SK-N-SH (cell line): Measurements from ENCODE around the gene C10orf62. TPM values are rescaled to one million over a fixed set of nuclear protein-coding genes. Genes with fewer than 3 reads are reported as not detected.

ENCODE experiments used
- CTCF ChIA-PET: fragments of 300-600, 350-600 bp; formaldehyde crosslinking; extraction: SDS; loops from one replicate; lab custom pipeline; 2021; lab: Yijun Ruan, JAX
- POLR2A ChIA-PET: fragments of 350-600 bp; sonication (Branson Sonifier 250); formaldehyde crosslinking; extraction: SDS; loops from one replicate; lab custom pipeline; 2020; ENCODE audit warnings: antibody characterized with exemption, inconsistent platforms; lab: Yijun Ruan, JAX
- DNase-seq: peaks from one replicate; pipeline ENCODE4 v3.0.0; 2012
- H2AFZ ChIP-seq: fragments of 200-600 bp; sonication (generic); 2 replicates; pipeline ENCODE4 v1.8.1; 2016; ENCODE audit warnings: antibody characterized with exemption, mild to moderate bottlenecking, low read depth
- H3F3A ChIP-seq: fragments of 200-600 bp; sonication (generic); replicated peaks from 2 replicates; pipeline ENCODE3; 2016; ENCODE audit warnings: antibody characterized with exemption, mild to moderate bottlenecking; ENCODE audit not compliant: insufficient read depth
- H3K27ac ChIP-seq, 2 experiments: fragments of 200-500 bp in 1 of 2; fragments of 200-600 bp in 1 of 2; sonication (Bioruptor generic) in 1 of 2; sonication (generic), shearing (Covaris generic) in 1 of 2; 2 replicates each; pipeline versions ENCODE4 v1.5.1 to v1.6.1; 2014 to 2016; ENCODE audit warnings: low read depth in 2 of 2, inconsistent platforms in 1 of 2, low read length in 1 of 2, mild to moderate bottlenecking in 1 of 2, mixed read lengths in 1 of 2
- H3K27me3 ChIP-seq: fragments of 200-600 bp; sonication (generic), shearing (Covaris generic); 2 replicates; pipeline ENCODE4 v1.6.1; 2016; ENCODE audit warnings: mixed run types; ENCODE audit not compliant: insufficient read depth
- H3K36me3 ChIP-seq, 2 experiments: fragments of 200-500 bp in 1 of 2; fragments of 200-600 bp in 1 of 2; sonication (Bioruptor generic) in 1 of 2; sonication (generic) in 1 of 2; replicated peaks in 1 of 2; 2 replicates each; pipeline versions ENCODE3 to v1.5.1; 2014 to 2016; ENCODE audit warnings: low read length in 1 of 2, mild to moderate bottlenecking in 1 of 2; ENCODE audit not compliant: insufficient read depth in 2 of 2, control insufficient read depth in 1 of 2
- H3K4me1 ChIP-seq, 2 experiments: fragments of 200-500 bp in 1 of 2; fragments of 200-600 bp in 1 of 2; sonication (Bioruptor generic) in 1 of 2; sonication (generic), shearing (Covaris generic) in 1 of 2; 2 replicates each; pipeline versions ENCODE4 v1.5.1 to v1.6.1; 2014 to 2016; ENCODE audit warnings: low read depth in 1 of 2, low read length in 1 of 2, mixed run types in 1 of 2; ENCODE audit not compliant: insufficient read depth in 2 of 2, control insufficient read depth in 1 of 2
- H3K4me2 ChIP-seq: fragments of 200-600 bp; sonication (generic), shearing (Covaris generic); 2 replicates; pipeline ENCODE4 v1.6.1; 2017; ENCODE audit warnings: mixed run types
- H3K4me3 ChIP-seq, 2 experiments: fragments of 200-500 bp in 1 of 2; fragments of 200-600 bp in 1 of 2; sonication (Bioruptor generic) in 1 of 2; sonication (generic), shearing (Covaris generic) in 1 of 2; 2 replicates each; pipeline versions ENCODE4 v1.5.1 to v1.8.1; 2014 to 2016; ENCODE audit warnings: low read depth in 2 of 2, inconsistent platforms in 1 of 2, low read length in 1 of 2, mild to moderate bottlenecking in 1 of 2, mixed read lengths in 1 of 2, moderate library complexity in 1 of 2
- H3K79me2 ChIP-seq: fragments of 200-600 bp; sonication (generic); 2 replicates; pipeline ENCODE4 v1.8.1; 2017; ENCODE audit warnings: mild to moderate bottlenecking; ENCODE audit not compliant: insufficient read depth
- H3K9ac ChIP-seq: fragments of 200-600 bp; sonication (generic); 2 replicates; pipeline ENCODE4 v1.6.1; 2017; ENCODE audit warnings: mixed run types
- H3K9me2 ChIP-seq: fragments of 200-600 bp; sonication (generic); 2 replicates; pipeline ENCODE4 v1.6.1; 2017; ENCODE audit warnings: mixed run types
- H3K9me3 ChIP-seq: fragments of 200-600 bp; sonication (generic); 2 replicates; pipeline ENCODE4 v1.6.1; 2017; ENCODE audit warnings: mixed run types, mild to moderate bottlenecking, moderate library complexity
- H4K20me1 ChIP-seq: fragments of 200-600 bp; sonication (generic); 2 replicates; pipeline ENCODE4 v1.6.1; 2017; ENCODE audit warnings: mild to moderate bottlenecking, mixed run types; ENCODE audit not compliant: insufficient read depth
- ELF1 ChIP-seq: IDR thresholded peaks from 2 replicates; pipeline ENCODE4 v1.4.0; 2012
- EP300 ChIP-seq, 2 experiments: IDR thresholded peaks; 2 replicates each; pipeline versions ENCODE4 v1.4.0 to v1.6.1; 2012; ENCODE audit warnings: borderline replicate concordance in 1 of 2, low read depth in 1 of 2, low read length in 1 of 2
- EZH2phosphoT487 ChIP-seq: fragments of 200-600 bp; sonication (generic); IDR thresholded peaks from 2 replicates; pipeline ENCODE4 v1.6.1; 2017; ENCODE audit warnings: low read depth, mixed run types, mild to moderate bottlenecking, antibody characterized with exemption, moderate library complexity, borderline replicate concordance
- GABPA ChIP-seq: IDR thresholded peaks from 2 replicates; pipeline ENCODE4 v1.4.0; 2012; ENCODE audit warnings: low read depth, mild to moderate bottlenecking
- MEF2A ChIP-seq: IDR thresholded peaks from 2 replicates; pipeline ENCODE4 v1.4.0; 2012; ENCODE audit warnings: low read depth, borderline replicate concordance
- POLR2AphosphoS5 ChIP-seq: IDR thresholded peaks from 2 replicates; pipeline ENCODE4 v1.6.1; 2012; ENCODE audit warnings: low read depth, low read length
- RAD21 ChIP-seq: IDR thresholded peaks from 2 replicates; pipeline ENCODE4 v1.6.1; 2012; ENCODE audit warnings: mild to moderate bottlenecking, low read length
- REST ChIP-seq: IDR thresholded peaks from 2 replicates; pipeline ENCODE4 v1.6.1; 2012; ENCODE audit warnings: mild to moderate bottlenecking, low read depth, low read length, moderate library complexity
- SMC3 ChIP-seq: IDR thresholded peaks from 2 replicates; pipeline ENCODE4 v1.6.1; 2012; ENCODE audit warnings: low read depth, low read length, improper control_type of control experiment
- TCF12 ChIP-seq: IDR thresholded peaks from 2 replicates; pipeline ENCODE4 v1.4.0; 2012
- WGBS: methylation state at CpG from one replicate; pipeline ENCODE4 v1.1.6; 2017; ENCODE audit warnings: low lambda C conversion rate; 5-methylcytosine and 5-hydroxymethylcytosine counted together
- polyA plus RNA-seq, 3 experiments: library from polyadenylated mRNA; depleted of rRNA; stranded (reverse); fragments of >200 nt; gene quantifications; 2 replicates each; pipeline ENCODE4 v1.2.3, GENCODE V29; 2012
- TF ChIP-seq, protein P1 (sequence below): IDR thresholded peaks from 2 replicates; pipeline ENCODE4 v1.4.0; 2012; ENCODE audit warnings: low read depth, borderline replicate concordance

Gene C10orf62
- polyA plus RNA-seq, 1 of the 3 experiments (the other 2 are of a cell fraction): 0.07 TPM

DNA sequence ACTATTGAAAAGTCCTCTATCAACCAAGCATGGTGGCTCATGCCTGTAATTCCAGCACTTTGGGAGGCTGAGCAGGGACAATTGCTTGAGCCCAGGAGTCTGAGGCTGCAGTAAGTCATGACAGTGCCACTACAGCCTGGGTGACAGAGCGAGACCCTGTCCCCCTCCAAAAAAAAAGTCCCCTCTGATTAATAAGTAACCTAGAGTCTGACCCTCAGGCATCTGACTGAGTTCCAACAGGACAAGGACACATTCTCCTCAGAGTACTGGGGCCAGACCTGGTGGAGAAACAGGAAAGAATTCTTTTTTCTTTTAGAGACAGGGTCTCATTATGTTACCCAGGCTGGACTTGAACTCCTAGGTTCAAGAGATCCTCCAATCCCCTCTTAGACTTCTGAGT, 33.8 kb downstream of the C10orf62 start:
- H3K36me3 ChIP-seq: no peaks in the 10 kb centered on the region
- no peaks in the 10 kb centered on the region for H4K20me1 ChIP-seq
- TF ChIP-seq SMC3 (no peak), REST (no peak), POLR2AphosphoS5 (no peak), MEF2A (no peak), EZH2phosphoT487 (no peak), TCF12 (no peak)
- TF ChIP-seq, protein P1, sequence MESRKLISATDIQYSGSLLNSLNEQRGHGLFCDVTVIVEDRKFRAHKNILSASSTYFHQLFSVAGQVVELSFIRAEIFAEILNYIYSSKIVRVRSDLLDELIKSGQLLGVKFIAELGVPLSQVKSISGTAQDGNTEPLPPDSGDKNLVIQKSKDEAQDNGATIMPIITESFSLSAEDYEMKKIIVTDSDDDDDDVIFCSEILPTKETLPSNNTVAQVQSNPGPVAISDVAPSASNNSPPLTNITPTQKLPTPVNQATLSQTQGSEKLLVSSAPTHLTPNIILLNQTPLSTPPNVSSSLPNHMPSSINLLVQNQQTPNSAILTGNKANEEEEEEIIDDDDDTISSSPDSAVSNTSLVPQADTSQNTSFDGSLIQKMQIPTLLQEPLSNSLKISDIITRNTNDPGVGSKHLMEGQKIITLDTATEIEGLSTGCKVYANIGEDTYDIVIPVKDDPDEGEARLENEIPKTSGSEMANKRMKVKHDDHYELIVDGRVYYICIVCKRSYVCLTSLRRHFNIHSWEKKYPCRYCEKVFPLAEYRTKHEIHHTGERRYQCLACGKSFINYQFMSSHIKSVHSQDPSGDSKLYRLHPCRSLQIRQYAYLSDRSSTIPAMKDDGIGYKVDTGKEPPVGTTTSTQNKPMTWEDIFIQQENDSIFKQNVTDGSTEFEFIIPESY: no peak
- TF ChIP-seq, all 33 proteins: peak for 0
- no peaks in the 10 kb centered on the region for H3K9me3 ChIP-seq
- WGBS: 92% methylated on average over 1 of the region's 1 CpG
- no peak overlapping the region for H3K9ac ChIP-seq
- no peaks in the 10 kb centered on the region for H3K27me3 ChIP-seq
- no peak overlapping the region for H3K4me3 ChIP-seq
- no peak for DNase-seq
- H3K27ac ChIP-seq: no peak overlapping the region
- CTCF ChIA-PET: no interaction called here
- H2AFZ ChIP-seq: no peak overlapping the region
- no peaks in the 10 kb centered on the region for H3K9me2 ChIP-seq
- no peaks in the 10 kb centered on the region; the same call in 1 of the 2 replicates for H3K79me2 ChIP-seq
- no peaks in the 10 kb centered on the region for H3K4me1 ChIP-seq
- no peak overlapping the region for H3K4me2 ChIP-seq
- POLR2A ChIA-PET: interaction anchor here (0.6 kb wide), 1 partner anchor 82 kb away, joined by 3 read pairs; no protein-coding TSS in a partner anchor
- no peaks in the 10 kb centered on the region for H3F3A ChIP-seq

GRCh38 chr10:97627731-97628130, 38.2 kb downstream of the C10orf62 start:
- Histone ChIP-seq H3K4me1 (peaks cover 0 to 4% of the 10 kb centered on the region in 2 experiments; a peak in 2 of 4 replicates), H4K20me1 (no peaks in the 10 kb centered on the region), H3K27ac (no peak overlapping the region), H3K4me3 (no peak overlapping the region), H2AFZ (no peak overlapping the region), H3K4me2 (no peak overlapping the region), H3F3A (peaks cover 6% of the 10 kb centered on the region), H3K9ac (no peak overlapping the region), H3K27me3 (no peaks in the 10 kb centered on the region), H3K9me2 (no peaks in the 10 kb centered on the region), H3K36me3 (no peaks in the 10 kb centered on the region), H3K79me2 (peaks cover 14% of the 10 kb centered on the region), H3K9me3 (no peaks in the 10 kb centered on the region)
- ChIA-PET POLR2A (interaction anchor here (0.9 kb wide), 1 partner anchor 12 kb away, joined by 3 read pairs; the partner anchor contains the start of gene PI4K2A), CTCF (interaction anchor here (1.0 kb wide), 1 partner anchor 50 kb away, joined by 3 read pairs; no protein-coding TSS in a partner anchor)
- DNase-seq: no peak
- TF ChIP-seq EP300 (IDR thresholded peaks at IDR 0.05; ENCODE audit: borderline replicate concordance in 1 of 2, low read depth in 1 of 2, low read length in 1 of 2) (no peak), TCF12 (no peak), GABPA (no peak), SMC3 (no peak), RAD21 (no peak), ELF1 (no peak)
- 79% methylated on average over 4 of the region's 4 CpGs for WGBS
